Smooth muscle cell (in vitro differentiated cells): ENCODE measurements around the gene PELI1. TPM values are rescaled to one million over a fixed set of nuclear protein-coding genes. Genes with fewer than 3 reads are reported as not detected.

ENCODE experiments used
- DNase-seq: peaks from one replicate; lab custom pipeline; 2025; ENCODE audit not compliant: unreplicated experiment; lab: John Stamatoyannopoulos, UW
- H2AFZ ChIP-seq: fragments of 200-600 bp; sonication (generic); 2 replicates; pipeline ENCODE4 v1.6.0; 2016; ENCODE audit warnings: antibody characterized with exemption, low read depth, mild to moderate bottlenecking
- H3F3A ChIP-seq: fragments of 200-600 bp; sonication (generic); 2 replicates; pipeline ENCODE4 v1.6.0; 2017; ENCODE audit warnings: antibody characterized with exemption, low read depth
- H3K27ac ChIP-seq: fragments of 200-600 bp; sonication (generic); 2 replicates; pipeline ENCODE4 v1.5.1; 2016; ENCODE audit warnings: low read depth, mild to moderate bottlenecking
- H3K27me3 ChIP-seq: fragments of 200-600 bp; sonication (generic); 2 replicates; pipeline ENCODE4 v1.6.1; 2016; ENCODE audit warnings: low read depth, mild to moderate bottlenecking
- H3K36me3 ChIP-seq: fragments of 200-600 bp; sonication (generic); 2 replicates; pipeline ENCODE4 v1.5.1; 2016; ENCODE audit warnings: low read depth
- H3K4me1 ChIP-seq: fragments of 200-600 bp; sonication (generic); 2 replicates; pipeline ENCODE4 v1.5.1; 2016; ENCODE audit warnings: low read depth
- H3K4me2 ChIP-seq: fragments of 200-600 bp; sonication (generic); 2 replicates; pipeline ENCODE4 v1.6.0; 2016; ENCODE audit warnings: mild to moderate bottlenecking
- H3K4me3 ChIP-seq: fragments of 200-600 bp; sonication (generic); 2 replicates; pipeline ENCODE4 v1.5.1; 2016; ENCODE audit warnings: mild to moderate bottlenecking
- H3K79me2 ChIP-seq: fragments of 200-600 bp; sonication (generic); 2 replicates; pipeline ENCODE4 v1.6.0; 2016; ENCODE audit warnings: low read depth, mild to moderate bottlenecking
- H3K9ac ChIP-seq: fragments of 200-600 bp; sonication (generic); 2 replicates; pipeline ENCODE4 v1.6.0; 2016; ENCODE audit warnings: low read depth
- H3K9me3 ChIP-seq: fragments of 200-600 bp; sonication (generic); replicated peaks from 2 replicates; pipeline ENCODE4 v1.5.1; 2016; ENCODE audit warnings: low read depth
- H4K20me1 ChIP-seq: fragments of 200-600 bp; sonication (generic); 2 replicates; pipeline ENCODE4 v1.6.0; 2016; ENCODE audit warnings: low read depth
- WGBS: methylation state at CpG from one replicate; pipeline ENCODE4 v1.1.7; 2016; ENCODE audit warnings: low lambda C conversion rate; 5-methylcytosine and 5-hydroxymethylcytosine counted together
- polyA plus RNA-seq: library from polyadenylated mRNA; unstranded; fragments of >200 nt; fragmentation: Nextera tagmentation; extraction: Ambion mirVana; gene quantifications from 2 replicates; pipeline ENCODE4 v1.2.1, GENCODE V29; 2016
- total RNA-seq: library from RNA; depleted of rRNA; stranded (reverse); fragments of >200 nt; gene quantifications from 2 replicates; pipeline ENCODE4 v1.2.3, GENCODE V29; 2014
- TF ChIP-seq, protein P1 (sequence below): fragments of 200-600 bp; sonication (generic); IDR thresholded peaks from 2 replicates; pipeline ENCODE4 v1.5.1; 2017; ENCODE audit warnings: borderline replicate concordance, mild to moderate bottlenecking, antibody characterized with exemption; ENCODE audit not compliant: insufficient read depth, poor library complexity, severe bottlenecking

The PELI1 gene
- total and polyA plus RNA-seq, 2 experiments from 2014 or later: 16.2 to 61.0 TPM

DNA sequence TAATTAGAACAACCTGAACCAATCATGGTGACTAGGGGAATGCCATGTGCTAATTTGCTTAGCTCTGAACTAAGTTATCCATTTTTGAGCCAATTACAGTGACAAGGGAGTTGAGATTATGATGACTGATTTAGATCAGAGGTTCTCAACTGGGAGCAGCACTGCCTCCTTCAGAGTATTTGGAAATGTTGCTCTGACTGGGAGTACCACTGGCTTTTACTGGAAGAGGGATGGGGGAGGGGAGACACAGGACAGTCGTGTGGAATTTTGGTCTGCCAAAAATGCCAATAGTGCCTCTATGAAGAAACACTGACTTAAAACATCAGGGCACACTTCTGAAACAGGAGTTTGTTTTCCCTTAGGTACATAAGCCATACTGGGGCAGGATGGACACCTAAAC is 76.9 kb downstream of the PELI1 start:
- no peaks in the 10 kb centered on the region for H3K36me3 ChIP-seq
- H3K4me3 ChIP-seq: no peak overlapping the region
- WGBS: 50% methylated on average over 1 of the region's 1 CpG
- no peaks in the 10 kb centered on the region for H3K9me3 ChIP-seq
- no peak for DNase-seq
- H4K20me1 ChIP-seq: no peaks in the 10 kb centered on the region
- no peak overlapping the region for H2AFZ ChIP-seq
- TF ChIP-seq, protein P1, sequence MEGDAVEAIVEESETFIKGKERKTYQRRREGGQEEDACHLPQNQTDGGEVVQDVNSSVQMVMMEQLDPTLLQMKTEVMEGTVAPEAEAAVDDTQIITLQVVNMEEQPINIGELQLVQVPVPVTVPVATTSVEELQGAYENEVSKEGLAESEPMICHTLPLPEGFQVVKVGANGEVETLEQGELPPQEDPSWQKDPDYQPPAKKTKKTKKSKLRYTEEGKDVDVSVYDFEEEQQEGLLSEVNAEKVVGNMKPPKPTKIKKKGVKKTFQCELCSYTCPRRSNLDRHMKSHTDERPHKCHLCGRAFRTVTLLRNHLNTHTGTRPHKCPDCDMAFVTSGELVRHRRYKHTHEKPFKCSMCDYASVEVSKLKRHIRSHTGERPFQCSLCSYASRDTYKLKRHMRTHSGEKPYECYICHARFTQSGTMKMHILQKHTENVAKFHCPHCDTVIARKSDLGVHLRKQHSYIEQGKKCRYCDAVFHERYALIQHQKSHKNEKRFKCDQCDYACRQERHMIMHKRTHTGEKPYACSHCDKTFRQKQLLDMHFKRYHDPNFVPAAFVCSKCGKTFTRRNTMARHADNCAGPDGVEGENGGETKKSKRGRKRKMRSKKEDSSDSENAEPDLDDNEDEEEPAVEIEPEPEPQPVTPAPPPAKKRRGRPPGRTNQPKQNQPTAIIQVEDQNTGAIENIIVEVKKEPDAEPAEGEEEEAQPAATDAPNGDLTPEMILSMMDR: no peak
- peaks cover 11% of the 10 kb centered on the region for H3K4me1 ChIP-seq
- peaks cover 20% of the 10 kb centered on the region for H3F3A ChIP-seq
- H3K27ac ChIP-seq: no peak overlapping the region
- H3K4me2 ChIP-seq: no peak overlapping the region
- no peak overlapping the region for H3K9ac ChIP-seq
- no peaks in the 10 kb centered on the region for H3K27me3 ChIP-seq
- H3K79me2 ChIP-seq: no peaks in the 10 kb centered on the region

DNA sequence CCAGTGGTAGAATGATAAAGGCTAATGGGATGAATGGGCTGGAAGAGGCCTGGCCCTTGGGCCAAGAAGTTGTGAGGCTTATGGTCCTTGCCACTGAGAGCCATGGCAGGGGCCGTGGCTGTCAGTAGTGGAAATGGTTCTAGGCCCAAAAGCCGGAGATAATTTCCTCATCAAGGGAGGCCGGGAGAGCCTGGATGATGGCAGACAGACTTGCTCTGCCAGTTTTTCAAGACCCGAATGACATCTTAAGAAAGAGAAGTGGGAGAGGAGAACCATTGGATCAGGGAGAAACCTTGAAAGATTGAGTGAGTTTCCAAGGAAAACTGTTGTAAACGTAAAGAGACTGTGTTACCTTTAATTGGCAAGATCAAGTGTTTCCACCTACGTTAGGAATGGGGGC is 78.7 kb downstream of the PELI1 start:
- Histone ChIP-seq H2AFZ (no peak overlapping the region), H3K9me3 (no peaks in the 10 kb centered on the region), H3K27ac (no peak overlapping the region), H3K4me3 (no peak overlapping the region), H3K79me2 (no peaks in the 10 kb centered on the region), H3K9ac (no peak overlapping the region), H4K20me1 (no peaks in the 10 kb centered on the region), H3K4me2 (no peak overlapping the region), H3K36me3 (no peaks in the 10 kb centered on the region), H3F3A (peaks cover 21% of the 10 kb centered on the region), H3K27me3 (no peaks in the 10 kb centered on the region), H3K4me1 (peaks cover 11% of the 10 kb centered on the region)
- 70% methylated on average over 6 of the region's 6 CpGs for WGBS
- TF ChIP-seq, protein P1: no peak
- no peak for DNase-seq

DNA sequence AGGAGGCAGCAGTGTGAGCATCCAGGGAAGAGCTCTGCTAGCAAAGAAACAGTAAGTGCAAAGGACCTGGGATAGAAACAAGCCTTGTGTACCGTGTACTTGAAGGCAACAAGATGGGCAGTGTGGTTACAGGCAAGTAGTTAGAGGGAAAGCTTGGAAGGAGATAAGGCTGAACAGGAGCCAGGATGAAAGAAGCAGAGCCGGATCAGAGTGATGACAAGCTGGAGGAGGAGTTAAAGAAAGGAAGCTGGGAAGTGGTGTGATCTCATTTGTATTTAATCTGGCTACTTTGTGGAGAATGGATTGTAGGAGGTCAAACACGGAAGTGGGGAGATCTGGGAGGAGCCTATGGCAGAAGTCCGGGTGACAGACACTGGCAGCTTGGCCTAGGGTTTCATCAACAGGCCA is 80.3 kb downstream of the PELI1 start:
- Histone ChIP-seq H3K9me3 (no peaks in the 10 kb centered on the region), H3K27me3 (no peaks in the 10 kb centered on the region), H3K4me2 (peak overlapping the region; percentile 6)

DNA sequence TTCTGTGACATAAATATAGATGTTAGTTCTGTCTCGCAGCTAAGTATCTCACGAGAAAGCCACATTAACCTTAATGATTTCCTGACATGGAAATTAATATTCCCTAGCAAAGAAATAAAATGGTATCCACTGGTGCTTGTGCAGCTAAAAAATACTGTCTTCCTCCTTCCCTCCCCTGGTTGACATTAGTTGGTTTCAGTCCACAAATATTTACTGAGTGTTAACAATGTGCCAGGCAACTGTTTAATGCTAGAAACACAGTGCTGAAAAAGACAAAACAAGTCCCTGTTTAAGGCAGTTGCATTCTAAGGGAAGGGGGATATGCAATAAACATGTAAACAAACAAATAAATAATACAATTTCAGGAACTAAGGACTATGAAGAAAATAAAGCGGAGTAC is 80.8 kb downstream of the PELI1 start:
- no peaks in the 10 kb centered on the region for H4K20me1 ChIP-seq
- 96% methylated on average over 3 of the region's 3 CpGs for WGBS

More for the DNA sequence above, 80.3 kb downstream of the PELI1 start:
- Histone ChIP-seq H3K4me3 (no peak overlapping the region), H2AFZ (peak overlapping the region; percentile 6), H3K79me2 (no peaks in the 10 kb centered on the region), H3F3A (peaks cover 21% of the 10 kb centered on the region), H4K20me1 (no peaks in the 10 kb centered on the region), H3K4me1 (peaks cover 11% of the 10 kb centered on the region), H3K9ac (peak overlapping the region; percentile 14), H3K27ac (peak overlapping the region; percentile 75), H3K36me3 (no peaks in the 10 kb centered on the region)
- TF ChIP-seq, protein P1: no peak
- DNase-seq: no peak
- 14% methylated on average over 4 of the region's 4 CpGs for WGBS

More for the DNA sequence above, 80.8 kb downstream of the PELI1 start:
- Histone ChIP-seq H3K4me2 (peak overlapping the region; percentile 6), H3F3A (peaks cover 21% of the 10 kb centered on the region), H3K9ac (no peak overlapping the region), H3K9me3 (no peaks in the 10 kb centered on the region), H3K4me1 (peaks cover 11% of the 10 kb centered on the region), H3K79me2 (no peaks in the 10 kb centered on the region), H3K4me3 (no peak overlapping the region), H2AFZ (no peak overlapping the region), H3K36me3 (no peaks in the 10 kb centered on the region), H3K27me3 (no peaks in the 10 kb centered on the region), H3K27ac (peak overlapping the region; percentile 75)
- TF ChIP-seq, protein P1: no peak
- no peak for DNase-seq
